Stimulated activated CD4-positive, alpha-beta T cell treated with anti-CD3 and anti-CD28 coated beads, Interleukin-1b, Interleukin-23, amount 100 ng/mL, for 1 hour (primary cell): ENCODE measurements around the gene SLC7A6OS.

Source experiments
- DNase-seq, 2 donors: peaks; one replicate each; pipeline ENCODE4 v3.0.0-alpha.2; 2020; ENCODE audit warnings: low read depth in 2 of 2

Gene SLC7A6OS

GRCh38 chr16:68253721-68254120 lies 57.0 kb downstream of the SLC7A6OS start:
- DNase-seq: no peak

- DNase-seq: no peak
Observed at GRCh38 chr16:68252383-68252782, 58.4 kb downstream of the SLC7A6OS start.

GRCh38 chr16:68251832-68252231 lies 58.9 kb downstream of the SLC7A6OS start:
- no peak for DNase-seq

GRCh38 chr16:68250951-68251350 lies 59.8 kb downstream of the SLC7A6OS start:
- DNase-seq: no peak

- DNase-seq: no peak
Observed at GRCh38 chr16:68249371-68249770, 61.4 kb downstream of the SLC7A6OS start.
